GM21529 (cell line): ENCODE results near the gene RAB1B.

Source experiments
- ATAC-seq: cut with Tn5 transposase; IDR thresholded peaks from one replicate; pipeline ENCODE4 v1.9.1; 2021; ENCODE audit not compliant: unreplicated experiment

RAB1B gene

DNA sequence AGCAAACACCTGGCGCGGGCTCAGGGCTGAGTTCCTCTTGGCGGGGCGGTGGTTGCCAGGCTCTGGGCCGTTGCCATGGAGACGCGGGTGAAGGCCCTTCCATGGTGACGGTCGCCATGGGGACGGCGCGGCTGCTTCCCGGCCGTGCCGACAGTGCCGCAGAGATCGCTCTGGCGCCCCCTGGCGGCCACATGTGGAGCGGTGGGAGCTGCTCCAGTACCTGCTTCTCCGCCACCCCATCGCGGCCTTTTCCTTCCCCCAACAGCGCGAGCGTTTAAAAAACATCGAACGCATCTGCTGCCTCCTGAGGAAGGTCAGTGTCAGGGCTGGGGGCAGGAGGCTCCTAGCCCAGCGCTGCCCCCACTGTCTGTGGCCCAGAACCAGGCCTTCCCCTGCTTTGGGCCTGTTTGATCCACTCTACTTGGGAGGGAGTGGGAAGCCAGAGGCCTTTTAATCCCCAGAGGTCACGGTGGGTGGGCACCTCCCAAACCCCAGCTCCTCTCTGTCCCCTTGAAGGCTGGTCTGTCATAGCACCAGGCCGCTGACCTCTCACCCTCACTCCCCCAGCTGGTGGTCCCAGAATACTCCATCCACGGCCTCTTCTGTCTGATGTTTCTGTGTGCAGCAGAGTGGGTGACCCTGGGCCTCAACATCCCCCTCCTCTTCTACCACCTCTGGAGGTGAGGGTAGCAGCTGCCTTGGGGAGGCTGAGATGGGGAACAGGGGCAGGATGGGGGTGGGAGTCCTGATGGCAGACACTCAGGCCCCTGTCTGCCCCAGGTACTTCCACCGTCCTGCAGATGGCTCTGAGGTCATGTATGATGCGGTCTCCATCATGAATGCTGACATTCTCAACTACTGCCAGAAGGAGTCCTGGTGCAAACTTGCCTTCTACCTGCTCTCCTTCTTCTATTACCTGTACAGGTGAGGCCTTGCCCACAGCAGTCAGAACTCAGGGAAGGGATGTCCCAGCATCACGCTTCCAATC, 14.3 kb downstream of the RAB1B start:
- ATAC-seq, result peak; percentile 72

DNA sequence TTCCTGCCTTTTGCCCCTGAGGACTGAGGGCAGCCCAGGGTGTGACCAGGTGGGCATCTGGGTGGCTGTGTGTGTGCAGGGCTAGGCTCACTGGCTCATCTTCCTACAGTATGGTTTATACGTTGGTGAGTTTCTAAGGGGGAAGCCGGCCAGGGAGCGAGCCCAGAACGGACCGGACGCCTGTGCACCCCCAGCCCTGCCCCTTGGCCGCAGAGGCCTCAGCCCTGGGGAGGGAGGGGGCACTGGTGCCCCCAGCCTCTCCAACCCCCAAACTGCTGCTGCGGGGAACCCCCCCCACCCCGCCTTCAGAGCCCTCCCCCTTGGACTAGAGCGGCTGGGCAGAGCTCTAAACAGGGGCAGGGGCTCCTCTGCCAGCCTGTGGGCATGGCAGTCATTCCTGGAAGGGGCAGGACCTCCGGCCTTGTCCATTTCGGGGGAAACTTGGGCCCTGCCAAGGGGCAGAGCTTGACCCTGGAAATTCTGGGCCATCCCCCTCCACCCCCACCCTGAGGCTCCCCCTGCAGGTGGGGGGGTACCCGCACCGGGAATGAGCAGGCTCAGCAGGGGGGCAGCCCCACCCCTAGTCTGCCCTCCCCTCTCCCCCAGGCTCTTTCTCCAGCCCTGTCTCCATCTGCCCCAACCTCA, 15.1 kb downstream of the RAB1B start:
- ATAC-seq, result no peak

DNA sequence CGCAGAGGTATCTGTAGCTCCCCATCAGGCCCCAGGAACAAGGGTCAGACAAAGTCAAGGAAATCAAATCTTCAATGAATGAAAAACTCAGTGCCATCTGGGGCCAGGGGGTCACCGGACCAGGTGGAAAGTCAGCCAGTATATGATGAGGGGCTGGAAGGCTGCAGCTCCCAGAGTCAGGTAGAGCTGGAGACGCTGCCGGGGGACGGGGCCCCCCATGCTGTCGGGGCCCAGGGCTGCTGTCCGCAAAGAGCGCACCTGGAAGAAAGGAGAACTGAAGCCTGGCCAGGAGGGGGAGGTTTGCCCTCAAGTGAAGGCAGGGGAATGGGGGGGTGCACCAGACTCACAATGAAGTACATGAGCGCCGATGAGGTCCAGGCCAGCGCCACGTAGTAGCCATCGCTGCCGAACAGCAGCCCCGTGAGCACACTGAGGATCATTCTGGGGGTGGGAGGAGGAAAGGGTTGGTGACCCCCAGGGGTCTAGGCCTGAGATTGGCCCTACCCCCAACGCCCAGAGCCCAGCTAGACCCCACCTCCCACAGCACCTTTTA, 16.2 kb downstream of the RAB1B start:
- ATAC-seq, result no peak

DNA sequence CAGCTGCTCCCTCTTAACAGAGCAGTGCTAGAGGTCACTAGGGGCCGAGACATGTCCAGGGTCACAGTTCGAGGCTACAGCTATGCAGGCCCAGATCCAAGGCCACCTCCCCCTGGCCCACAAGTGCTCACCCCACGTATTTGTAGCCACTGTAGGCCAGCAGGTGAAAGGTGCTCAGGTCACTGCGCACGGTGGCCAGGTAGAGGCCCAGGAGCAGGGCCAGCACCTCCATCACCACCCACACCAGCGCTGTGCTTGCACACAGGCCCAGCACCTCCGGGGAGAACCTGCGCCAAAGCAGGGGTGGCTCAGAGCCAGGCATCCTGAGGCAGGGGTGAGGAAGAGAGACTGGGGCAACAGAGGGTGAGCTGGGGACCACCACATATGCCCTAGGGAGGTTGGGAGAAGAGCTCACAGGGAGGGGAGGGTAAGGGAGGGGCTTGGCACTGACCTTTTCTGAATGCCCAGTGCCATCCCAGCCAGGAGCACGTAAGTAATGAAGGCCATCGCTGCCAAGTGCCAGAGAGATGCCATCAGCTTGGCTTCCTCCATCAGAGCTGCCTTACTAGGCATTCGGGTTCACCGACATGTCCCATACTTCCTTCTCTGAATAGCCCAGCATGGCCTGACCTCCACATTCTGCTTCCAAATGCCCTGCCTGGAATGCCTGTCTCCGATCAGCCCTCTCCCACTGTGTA, 17.0 kb downstream of the RAB1B start:
- ATAC-seq, result no peak

DNA sequence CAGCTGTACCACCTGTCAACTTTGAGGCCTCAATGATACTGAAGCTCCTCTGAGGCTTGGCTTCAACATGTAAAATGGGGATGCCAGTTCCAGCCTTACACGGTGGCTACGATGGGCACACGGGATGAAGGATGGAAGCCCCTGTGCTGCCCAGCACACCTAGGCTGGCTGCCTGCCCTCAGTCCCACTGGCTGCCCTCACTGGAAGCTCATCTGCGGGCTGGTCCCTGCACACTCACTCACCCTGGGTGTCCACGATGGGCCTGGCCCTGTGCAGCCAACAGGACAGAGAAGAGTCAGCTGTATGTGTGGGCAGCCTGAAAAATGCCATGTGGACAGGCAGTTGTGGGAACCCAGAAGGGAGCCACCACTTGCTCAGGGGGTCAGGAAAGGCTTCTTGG, 18.3 kb downstream of the RAB1B start:
- ATAC-seq, result no peak

DNA sequence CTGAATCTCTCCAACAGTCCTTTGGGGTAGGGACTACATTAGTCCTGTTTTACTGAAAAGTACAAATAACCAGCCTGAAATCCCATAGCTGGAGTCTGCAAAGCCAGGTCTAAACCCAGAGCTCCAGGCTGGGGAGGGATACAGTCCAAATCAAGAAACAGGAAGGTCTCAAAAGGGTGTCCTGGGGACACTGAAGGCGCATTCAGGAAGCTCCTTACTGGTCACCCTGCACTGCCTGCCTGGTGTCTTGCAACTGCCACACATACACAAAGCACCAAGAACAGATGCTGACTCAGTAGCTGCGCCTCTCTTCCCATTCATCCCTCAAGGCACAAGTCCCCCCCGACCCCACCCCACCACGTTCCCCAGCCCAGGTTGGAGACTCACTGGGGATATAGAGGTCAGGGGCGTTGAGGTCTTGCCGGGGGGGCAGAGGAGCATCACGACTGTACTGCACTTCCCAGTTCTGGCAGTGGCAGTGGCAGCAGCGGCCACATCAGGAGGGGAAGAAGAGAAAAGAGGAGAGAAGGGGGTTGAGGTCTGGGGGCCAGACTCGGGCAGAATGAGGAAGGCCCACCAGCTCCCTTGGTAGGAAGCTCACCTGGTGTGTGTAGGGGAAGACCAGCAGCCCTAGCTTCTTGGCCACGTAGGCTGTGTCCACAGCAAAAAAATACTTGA, 18.9 kb downstream of the RAB1B start:
- ATAC-seq, result no peak

DNA sequence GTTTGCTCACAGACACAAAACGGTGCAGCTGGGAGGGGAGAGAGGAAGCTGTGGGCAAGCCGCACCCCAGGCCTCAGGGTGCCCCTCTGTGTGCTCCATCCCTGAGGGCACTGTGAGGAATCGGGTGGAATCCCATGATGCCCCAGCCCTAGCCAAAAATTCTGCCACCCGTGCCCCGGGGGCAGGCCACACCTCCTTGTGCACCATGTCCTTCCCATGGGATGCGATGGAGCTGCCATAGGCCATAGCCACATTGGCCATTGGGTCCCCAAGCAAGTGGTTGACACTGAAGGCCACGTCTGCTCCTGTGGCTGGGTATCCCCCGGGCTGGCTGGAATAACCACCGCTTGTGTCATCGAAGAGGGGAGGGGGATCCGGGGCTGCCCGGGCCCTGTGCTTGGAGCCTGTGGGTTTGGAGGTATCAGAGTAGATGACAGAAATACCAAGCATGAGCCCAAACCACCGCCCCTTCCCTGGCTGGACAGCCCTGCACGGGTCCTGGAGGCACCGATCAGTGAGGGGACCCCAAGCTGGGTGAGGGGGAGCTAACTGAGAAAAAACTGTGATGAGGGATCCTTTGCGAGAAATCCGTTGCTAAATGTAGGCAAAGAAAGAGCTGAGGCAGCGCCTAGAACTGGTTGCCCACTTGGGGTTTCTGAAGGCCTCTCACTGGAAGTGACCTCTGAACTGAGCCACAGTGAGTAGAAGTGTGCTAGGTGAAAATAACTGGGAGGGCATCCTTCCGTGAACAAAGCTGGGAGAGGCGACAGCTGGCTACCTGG, 19.6 kb downstream of the RAB1B start:
- no peak for ATAC-seq

DNA sequence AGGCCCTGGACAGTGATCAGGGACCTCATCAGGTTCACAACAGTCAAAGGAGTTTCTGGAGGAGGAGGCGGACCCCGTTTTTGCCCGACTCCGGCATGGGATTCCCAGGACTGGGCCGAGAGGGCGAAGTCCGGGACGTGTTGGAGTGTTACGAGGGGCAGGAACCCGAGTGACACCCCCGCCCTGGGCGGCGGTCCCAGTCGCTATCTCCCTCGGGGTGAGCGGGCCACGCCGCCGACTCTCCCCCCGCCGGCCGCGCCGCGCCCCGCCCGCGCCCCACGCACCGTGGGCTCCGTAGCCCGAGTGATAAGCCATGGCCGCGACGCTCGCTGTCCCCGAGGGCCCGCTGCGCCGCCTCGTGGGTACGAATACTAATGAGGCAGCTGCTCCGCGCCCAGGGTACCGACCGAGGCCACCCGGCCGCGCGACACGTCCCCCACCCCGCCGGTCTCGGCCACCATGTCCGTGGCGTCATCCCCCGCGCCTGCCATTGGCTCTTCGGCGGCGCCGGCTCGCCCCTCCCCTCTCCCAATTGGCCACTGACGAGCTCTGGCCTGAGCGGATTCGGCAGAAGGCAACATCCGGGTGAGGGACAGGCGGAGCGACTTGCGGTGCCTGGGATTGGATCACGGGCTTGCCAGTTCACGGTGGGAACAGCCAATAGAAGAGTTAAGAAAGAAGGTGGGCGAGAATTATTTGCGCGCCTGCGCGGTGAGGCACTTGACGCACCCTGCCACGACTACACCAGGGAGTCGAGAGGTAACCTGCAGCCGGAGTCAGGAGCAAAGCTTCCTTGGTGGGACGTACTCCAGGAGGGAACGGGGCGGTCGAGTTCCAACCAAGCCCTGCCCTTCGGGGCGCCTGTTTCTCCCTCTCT, 20.5 kb downstream of the RAB1B start, which contains the start of gene YIF1A:
Gene YIF1A, minus strand, starts transcription at position 473 of the 877 bp plus-strand sequence. Its CDS starts 158 bp downstream, at position 315.
- ATAC-seq, result peak; percentile 93

DNA sequence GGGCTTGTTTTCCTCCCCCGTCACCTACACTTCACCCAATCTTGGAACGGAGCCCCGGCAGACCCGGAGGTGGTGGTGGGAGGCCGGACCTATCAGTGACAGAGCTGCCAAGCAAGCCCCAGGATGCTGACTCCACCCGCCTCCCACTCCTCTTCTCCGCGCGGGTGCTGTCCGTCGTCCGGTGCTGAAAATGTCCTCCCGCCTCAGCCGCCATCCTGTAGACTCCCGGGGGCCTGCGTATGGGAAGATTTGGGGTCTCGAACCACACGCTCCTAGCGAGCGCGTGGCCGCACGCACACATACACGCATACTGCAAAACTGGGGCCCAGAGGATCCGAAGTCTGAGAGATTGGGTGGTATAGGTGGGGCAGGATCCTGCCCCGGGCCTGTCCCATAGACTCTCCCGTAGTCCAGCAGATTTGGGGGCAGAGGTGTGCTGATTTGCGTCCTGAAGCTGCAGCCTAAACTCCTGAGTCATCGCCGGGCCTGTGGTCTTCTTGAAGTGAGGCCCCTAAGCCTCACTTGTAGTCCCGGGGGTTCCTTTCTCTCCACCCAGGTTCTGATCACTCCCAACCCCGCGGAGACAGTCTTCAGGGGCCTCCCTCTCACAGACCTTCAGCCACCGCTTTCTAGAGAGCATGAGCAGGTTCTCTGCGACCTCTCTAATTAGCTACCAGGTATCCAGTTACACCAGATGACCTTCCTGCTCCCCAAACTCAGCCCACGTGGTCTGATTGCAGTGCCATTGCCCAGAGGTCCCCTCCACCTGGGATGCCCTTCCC, 21.3 kb downstream of the RAB1B start:
- ATAC-seq, result peak; percentile 26

DNA sequence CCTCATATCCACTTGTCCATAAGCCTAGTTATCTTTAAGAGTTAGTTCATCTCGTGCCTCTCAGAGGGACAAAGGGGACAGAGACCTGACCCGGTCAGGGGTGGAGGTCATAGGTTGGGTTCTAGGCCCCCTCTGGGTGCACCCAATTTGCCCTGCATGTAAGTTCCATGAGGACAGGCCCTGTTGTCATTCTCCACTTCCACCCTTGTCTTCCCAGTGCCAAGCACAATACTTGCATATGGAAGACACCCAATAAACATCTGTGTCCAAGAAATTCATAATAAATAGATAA, 21.8 kb downstream of the RAB1B start:
- no peak for ATAC-seq

DNA sequence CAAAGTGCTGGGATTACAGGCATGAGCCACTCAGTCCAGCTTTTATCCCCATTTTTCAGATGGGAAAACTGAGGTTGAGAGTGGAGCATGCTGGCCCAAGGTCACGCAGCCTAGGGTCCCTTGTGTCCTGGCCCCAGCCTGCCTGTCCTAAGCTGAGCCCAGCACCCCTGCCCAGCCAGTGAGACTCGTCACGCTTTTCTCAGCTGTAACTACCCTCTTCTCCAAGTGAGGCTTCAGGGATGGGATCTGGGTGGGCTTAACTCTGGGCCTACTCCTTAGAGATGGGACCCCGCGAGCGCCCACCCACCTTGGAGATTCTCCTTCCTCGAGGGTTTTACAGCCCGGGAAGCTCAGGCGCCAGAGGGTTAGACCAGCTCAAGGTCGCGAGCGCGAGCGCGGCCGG, 22.9 kb downstream of the RAB1B start:
- ATAC-seq, result no peak

DNA sequence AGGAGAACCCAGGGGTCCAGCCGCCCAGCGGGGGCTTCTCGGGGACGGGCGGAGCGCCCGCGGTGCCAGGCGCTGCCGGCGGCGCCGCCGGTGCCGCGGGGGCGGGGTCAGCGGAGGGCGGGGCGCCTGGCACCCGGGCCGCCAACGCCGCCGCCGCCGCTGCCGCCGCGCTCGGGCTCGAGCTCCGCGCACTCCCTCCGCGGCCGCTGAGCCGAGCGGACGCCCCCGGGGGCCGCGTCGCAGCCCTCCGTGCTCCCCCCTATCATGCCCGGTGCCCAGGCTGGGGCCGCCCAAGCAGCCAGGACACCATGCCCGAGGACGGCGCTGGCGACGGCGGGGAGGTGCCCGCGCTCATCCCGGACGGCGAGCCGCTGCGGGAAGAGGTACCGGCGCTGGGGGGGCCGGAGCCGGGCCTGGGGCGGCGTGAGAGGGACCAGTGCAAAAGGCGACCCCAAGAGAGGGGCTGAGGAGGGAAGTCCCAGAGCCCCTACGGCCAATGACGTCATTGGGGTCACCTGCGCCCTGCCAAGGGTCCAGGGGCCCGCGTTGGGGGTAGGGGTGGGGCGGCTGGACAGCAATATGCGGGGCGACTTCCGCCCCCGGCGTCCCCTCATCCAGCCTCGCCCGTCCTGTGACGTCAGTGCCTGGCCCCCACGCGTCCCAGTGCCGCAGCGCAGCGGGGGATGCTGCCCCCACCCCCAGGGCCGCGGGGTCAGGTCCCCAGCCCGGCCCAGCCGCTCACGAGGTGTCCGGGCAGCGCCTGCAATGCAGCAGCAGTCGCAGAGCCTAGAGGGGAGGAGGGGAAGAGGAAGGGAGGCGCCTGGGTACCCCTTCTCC, 23.5 kb downstream of the RAB1B start, which contains the start of gene TMEM151A:
Gene TMEM151A, plus strand, starts transcription at position 189 of the 837 bp plus-strand sequence. Its CDS starts 120 bp downstream, at position 309.
- ATAC-seq, result no peak

DNA sequence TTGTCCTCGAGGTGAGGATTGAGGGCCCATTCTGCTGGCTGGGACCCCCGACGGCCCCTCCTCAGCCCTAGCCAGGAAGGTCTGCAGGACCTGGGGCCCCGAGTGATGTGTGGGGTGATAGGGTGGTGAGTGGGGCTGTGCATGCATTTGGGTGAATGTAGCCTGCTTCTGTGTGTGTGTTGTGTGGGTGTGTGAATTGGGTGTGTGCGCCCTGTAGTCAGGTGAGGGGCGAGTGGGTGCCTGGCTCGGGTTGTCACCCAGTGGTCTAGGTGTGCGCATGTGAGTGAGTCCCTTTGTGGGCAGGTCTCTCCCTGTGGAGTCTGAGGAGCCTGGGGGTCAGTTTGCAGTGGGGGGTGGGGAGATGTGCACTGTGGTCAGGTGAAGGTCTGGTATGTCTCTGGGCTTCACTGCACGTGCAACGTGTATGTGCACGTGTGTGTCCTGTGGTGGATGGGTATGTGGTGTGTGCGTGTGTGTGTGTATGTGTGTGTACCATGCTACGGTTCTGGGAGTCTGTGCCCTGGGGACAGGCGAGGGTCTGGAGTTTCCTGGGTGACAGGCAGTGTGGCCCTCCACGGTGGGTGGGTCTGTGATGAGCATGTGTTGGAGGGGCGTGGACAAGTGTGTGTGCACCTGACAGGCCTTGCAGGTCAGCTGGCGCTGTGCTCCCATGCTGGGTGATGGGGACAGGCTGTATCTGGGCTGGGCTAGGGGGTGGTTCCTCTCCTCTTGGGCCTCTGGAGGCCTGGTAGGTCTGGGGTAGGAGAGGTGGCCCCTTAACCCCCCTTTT, 24.3 kb downstream of the RAB1B start:
- ATAC-seq, result no peak

DNA sequence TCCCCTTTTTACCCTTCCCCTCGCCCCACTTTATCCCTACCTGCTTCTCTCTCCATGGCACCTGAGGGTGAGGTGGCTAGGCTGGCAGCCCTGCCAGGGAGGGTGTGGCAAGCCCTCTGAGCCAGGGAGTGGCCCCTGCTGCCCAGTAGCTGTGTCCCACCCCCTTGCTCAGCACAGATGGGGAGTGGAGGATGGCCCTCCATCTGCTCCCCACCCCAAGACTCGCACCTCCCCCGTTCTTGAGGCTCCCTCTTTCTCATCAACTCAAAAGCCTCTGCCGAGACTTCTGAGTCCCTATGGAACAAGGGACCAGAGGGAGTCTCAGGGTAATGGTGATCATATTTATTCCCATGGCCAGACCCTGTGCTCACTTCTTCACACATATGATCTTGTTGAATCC, 24.9 kb downstream of the RAB1B start:
- no peak for ATAC-seq

DNA sequence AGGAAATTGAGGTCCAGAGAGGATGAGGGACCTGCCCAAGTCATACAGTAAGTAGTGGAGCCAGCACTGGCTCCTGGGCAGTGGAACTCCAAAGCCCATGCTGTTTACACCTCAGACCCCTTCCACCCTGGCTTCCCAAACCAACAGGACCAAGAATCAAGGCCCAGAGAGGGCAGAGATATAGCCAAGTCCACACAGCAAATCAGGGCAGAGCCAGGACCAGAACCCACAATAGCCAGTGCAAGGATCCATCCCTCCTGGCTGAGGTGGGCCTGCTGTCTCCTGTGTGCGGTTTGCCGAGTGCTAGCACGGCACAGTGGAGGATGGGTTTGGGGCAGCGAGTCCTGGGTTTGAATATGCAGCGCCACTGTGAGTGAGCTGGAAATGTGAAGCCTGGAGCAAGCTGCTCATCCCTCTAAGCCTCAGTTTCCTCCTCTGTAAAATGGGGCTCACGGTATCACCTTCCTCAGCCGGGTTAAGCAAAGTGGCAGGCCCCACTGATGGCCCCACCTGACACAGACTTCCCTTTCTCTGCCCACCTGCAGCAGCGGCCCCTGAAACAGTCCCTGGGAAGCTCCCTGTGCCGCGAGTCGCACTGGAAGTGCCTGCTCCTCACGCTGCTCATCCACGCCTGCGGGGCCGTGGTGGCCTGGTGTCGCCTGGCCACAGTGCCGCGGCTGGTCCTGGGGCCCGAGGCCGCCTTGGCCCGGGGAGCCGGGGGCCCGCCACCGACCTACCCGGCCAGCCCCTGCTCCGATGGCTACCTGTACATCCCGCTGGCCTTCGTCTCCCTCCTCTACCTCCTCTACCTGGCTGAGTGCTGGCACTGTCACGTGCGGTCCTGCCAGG, 25.6 kb downstream of the RAB1B start:
- no peak for ATAC-seq
